Liver (tissue), 9 donors: ENCODE measurements around the gene RAB23. TPM values are rescaled to one million over a fixed set of nuclear protein-coding genes. Genes with fewer than 3 reads are reported as not detected.
A peak's percentile ranks its signal among the peaks of the same experiment; 100 is the strongest.

Source experiments
- DNase-seq: peaks from one replicate; pipeline ENCODE4 v3.0.0-alpha.2; 2017; ENCODE audit warnings: low spot score
- H3K27ac ChIP-seq, 2 donors: one replicate each; pipeline ENCODE4 v1.7.0; 2013; ENCODE audit warnings: inconsistent platforms in 2 of 2, low read length in 2 of 2, control low read depth in 1 of 2, low read depth in 1 of 2, mild to moderate bottlenecking in 1 of 2
- H3K27me3 ChIP-seq, 4 donors: one replicate each; pipeline versions ENCODE4 v1.6.1 to v1.7.0; 2013; ENCODE audit warnings: low read length in 3 of 4, inconsistent platforms in 1 of 4, mild to moderate bottlenecking in 1 of 4, moderate library complexity in 1 of 4; ENCODE audit not compliant: control insufficient read depth in 4 of 4, insufficient read depth in 4 of 4
- H3K36me3 ChIP-seq, 4 donors: one replicate each; pipeline versions ENCODE4 v1.6.1 to v1.7.0; 2013; ENCODE audit warnings: low read length in 3 of 4, mild to moderate bottlenecking in 3 of 4, low read depth in 1 of 4, moderate library complexity in 1 of 4; ENCODE audit not compliant: control insufficient read depth in 4 of 4, insufficient read depth in 3 of 4
- H3K4me1 ChIP-seq, 4 donors: one replicate each; pipeline versions ENCODE4 v1.6.1 to v1.7.0; 2013; ENCODE audit warnings: low read length in 3 of 4, mild to moderate bottlenecking in 3 of 4, moderate library complexity in 1 of 4; ENCODE audit not compliant: control insufficient read depth in 4 of 4, insufficient read depth in 4 of 4
- H3K4me3 ChIP-seq, 3 donors: one replicate each; pipeline versions ENCODE4 v1.6.1 to v1.7.0; 2013; ENCODE audit warnings: low read length in 3 of 3, control low read depth in 1 of 3, low read depth in 1 of 3, mild to moderate bottlenecking in 1 of 3
- H3K9ac ChIP-seq, 2 donors: one replicate each; pipeline ENCODE4 v1.7.0; 2013; ENCODE audit warnings: low read length in 2 of 2, mild to moderate bottlenecking in 2 of 2, moderate library complexity in 2 of 2, control low read depth in 1 of 2, low read depth in 1 of 2
- H3K9me3 ChIP-seq, 4 donors: one replicate each; pipeline versions ENCODE4 v1.6.1 to v1.7.0; 2013; ENCODE audit warnings: low read length in 3 of 4; ENCODE audit not compliant: control insufficient read depth in 4 of 4
- ATF3 ChIP-seq: IDR thresholded peaks from 2 replicates; pipeline ENCODE4 v1.6.1; 2016; ENCODE audit warnings: antibody characterized with exemption
- CTCF ChIP-seq: fragments of 150-350 bp; IDR thresholded peaks from 2 replicates; pipeline ENCODE4 v1.5.1; 2017; ENCODE audit warnings: improper control_type of control experiment, low read depth, low read length; ENCODE audit not compliant: missing input control
- FOXA1 ChIP-seq: IDR thresholded peaks from 2 replicates; pipeline ENCODE4 v1.6.1; 2016; ENCODE audit warnings: antibody characterized with exemption
- FOXA2 ChIP-seq: IDR thresholded peaks from 2 replicates; pipeline ENCODE4 v1.6.1; 2016; ENCODE audit warnings: antibody characterized with exemption
- GABPA ChIP-seq, 2 donors: IDR thresholded peaks in 1 of 2; conservative IDR thresholded peaks in 1 of 2; 2 replicates each; pipeline ENCODE4 v1.6.1; 2016; ENCODE audit warnings: antibody characterized with exemption in 2 of 2, mild to moderate bottlenecking in 1 of 2, moderate library complexity in 1 of 2
- HNF4A ChIP-seq, 2 donors: conservative IDR thresholded peaks; 2 replicates each; pipeline ENCODE4 v1.6.1; 2016; ENCODE audit warnings: antibody characterized with exemption in 2 of 2, mild to moderate bottlenecking in 2 of 2
- HNF4G ChIP-seq: IDR thresholded peaks from 2 replicates; pipeline ENCODE4 v1.6.1; 2016; ENCODE audit warnings: antibody characterized with exemption
- JUND ChIP-seq, 2 donors: IDR thresholded peaks; 2 replicates each; pipeline ENCODE4 v1.6.1; 2016; ENCODE audit warnings: antibody characterized with exemption in 2 of 2
- MAX ChIP-seq: IDR thresholded peaks from 2 replicates; pipeline ENCODE4 v1.6.1; 2016; ENCODE audit warnings: antibody characterized with exemption
- NR2F2 ChIP-seq: IDR thresholded peaks from 2 replicates; pipeline ENCODE4 v1.6.1; 2016; ENCODE audit warnings: antibody characterized with exemption
- REST ChIP-seq: IDR thresholded peaks from 2 replicates; pipeline ENCODE4 v1.6.1; 2016; ENCODE audit warnings: antibody characterized with exemption, mild to moderate bottlenecking
- SP1 ChIP-seq: IDR thresholded peaks from 2 replicates; pipeline ENCODE4 v1.6.1; 2018; ENCODE audit warnings: antibody characterized with exemption, mild to moderate bottlenecking
- TAF1 ChIP-seq: conservative IDR thresholded peaks from 2 replicates; pipeline ENCODE4 v1.6.1; 2016; ENCODE audit warnings: antibody characterized with exemption, mild to moderate bottlenecking
- YY1 ChIP-seq: IDR thresholded peaks from 2 replicates; pipeline ENCODE4 v1.6.1; 2016; ENCODE audit warnings: antibody characterized with exemption, mild to moderate bottlenecking
- ZBTB33 ChIP-seq: IDR thresholded peaks from 2 replicates; pipeline ENCODE4 v1.6.1; 2016; ENCODE audit warnings: antibody characterized with exemption
- WGBS: extraction: QIAGEN DNeasy Blood & Tissue Kit; methylation state at CpG from one replicate; pipeline ENCODE4 v1.1.7; 2013; 5-methylcytosine and 5-hydroxymethylcytosine counted together
- polyA plus RNA-seq, 2 donors: library from polyadenylated mRNA; stranded (reverse) in 1 of 2; unstranded in 1 of 2; fragments of 200-250 nt in 1 of 2; fragments of >200 nt in 1 of 2; fragmentation: Nextera tagmentation in 1 of 2; extraction: Ambion mirVana in 1 of 2; gene quantifications; one replicate each; pipeline versions ENCODE4 v1.2.1 to v1.2.3, GENCODE V29; 2013 to 2015
- total RNA-seq, 2 donors: library from RNA; depleted of rRNA; stranded (reverse); fragments of >200 nt; gene quantifications; one replicate each; pipeline ENCODE4 v1.2.3, GENCODE V29; 2014
- donor health status: healthy.
- donor health status: healthy.
- donor health status: healthy.
- donor health status: healthy.
- donor health status: healthy.

The RAB23 gene
- total and polyA plus RNA-seq, 4 donors: 0.60 to 4.3 (median 2.4) TPM

- no peaks in the 10 kb centered on the region for H3K36me3 ChIP-seq
- no peaks in the 10 kb centered on the region for H3K9me3 ChIP-seq
- H3K4me1 ChIP-seq: peaks cover 0 to 24% (median 5%) of the 10 kb centered on the region in 4 donors
- H3K9ac ChIP-seq: peak overlapping the region in 1 of 2 donors; percentile 79
- DNase-seq: no peak
- peak overlapping the region in 1 of 3 donors; percentile 96 for H3K4me3 ChIP-seq
- no peak overlapping the region for H3K27ac ChIP-seq
- TF ChIP-seq REST (no peak), CTCF (no peak), ZBTB33 (no peak), JUND (IDR thresholded peaks at IDR 0.05) (no peak), YY1 (no peak), SP1 (no peak), HNF4A (conservative IDR thresholded peaks at IDR 0.05) (no peak), MAX (no peak), NR2F2 (no peak), HNF4G (no peak), FOXA2 (no peak), GABPA (IDR thresholded peaks at IDR 0.05 in 1 of 2, conservative IDR thresholded peaks at IDR 0.05 in 1 of 2) (no peak), FOXA1 (no peak), ATF3 (no peak), TAF1 (no peak)
- WGBS: 69% methylated on average over 5 of the region's 5 CpGs
- H3K27me3 ChIP-seq: no peaks in the 10 kb centered on the region
Measured at GRCh38 chr6:57173886-57174510, 48.1 kb downstream of the RAB23 start.
